ENCODE data around the gene GNS.

The GNS gene

GRCh38 chr12:64730588-64730969 is 28.6 kb downstream of the GNS start:
- Histone ChIP-seq H3K9ac (ENCODE audit: low read length) (no peak overlapping the region), H3K36me3 (ENCODE audit: insufficient read depth, low read length) (peaks cover 33% of the 10 kb centered on the region), H3K4me1 (ENCODE audit: insufficient read depth, low read length) (peaks cover 5% of the 10 kb centered on the region), H3K27me3 (ENCODE audit: control insufficient read depth in 1 of 2, insufficient read depth in 2 of 2, low read length in 2 of 2) (no peaks in the 10 kb centered on the region), H3K4me3 (ENCODE audit: low read depth in 1 of 2, low read length in 2 of 2) (no peak overlapping the region), H3K27ac (ENCODE audit: low read depth, low read length) (no peak overlapping the region), H3K9me3 (ENCODE audit: low read length) (no peaks in the 10 kb centered on the region)

GRCh38 chr12:64729909-64730587 is 29.2 kb downstream of the GNS start:
- Histone ChIP-seq H3K9me3 (ENCODE audit: low read length) (no peaks in the 10 kb centered on the region), H3K27ac (ENCODE audit: low read depth, low read length) (no peak overlapping the region), H3K36me3 (ENCODE audit: insufficient read depth, low read length) (peaks cover 29% of the 10 kb centered on the region), H3K9ac (ENCODE audit: low read length) (no peak overlapping the region), H3K4me3 (ENCODE audit: low read depth in 1 of 2, low read length in 2 of 2) (no peak overlapping the region), H3K27me3 (ENCODE audit: control insufficient read depth in 1 of 2, insufficient read depth in 2 of 2, low read length in 2 of 2) (no peaks in the 10 kb centered on the region), H3K4me1 (ENCODE audit: insufficient read depth, low read length) (peaks cover 5% of the 10 kb centered on the region)

- Histone ChIP-seq H3K36me3 (ENCODE audit: insufficient read depth, low read length) (peaks cover 44% of the 10 kb centered on the region), H3K9me3 (ENCODE audit: low read length) (no peaks in the 10 kb centered on the region), H3K9ac (ENCODE audit: low read length) (no peak overlapping the region), H3K27me3 (ENCODE audit: control insufficient read depth in 1 of 2, insufficient read depth in 2 of 2, low read length in 2 of 2) (no peaks in the 10 kb centered on the region), H3K27ac (ENCODE audit: low read depth, low read length) (no peak overlapping the region), H3K4me1 (ENCODE audit: insufficient read depth, low read length) (peaks cover 3% of the 10 kb centered on the region), H3K4me3 (ENCODE audit: low read depth in 1 of 2, low read length in 2 of 2) (no peak overlapping the region)
These were observed 34.9 kb downstream of the GNS start for GRCh38 chr12:64724201-64724745.

GRCh38 chr12:64723630-64724029 is 35.6 kb downstream of the GNS start:
- no peaks in the 10 kb centered on the region for H3K4me1 ChIP-seq (ENCODE audit: insufficient read depth, low read length)
- H3K9ac ChIP-seq (ENCODE audit: low read length), result no peak overlapping the region
- no peaks in the 10 kb centered on the region for H3K27me3 ChIP-seq (ENCODE audit: control insufficient read depth in 1 of 2, insufficient read depth in 2 of 2, low read length in 2 of 2)
- no peak overlapping the region for H3K4me3 ChIP-seq (ENCODE audit: low read depth in 1 of 2, low read length in 2 of 2)
- peaks cover 44% of the 10 kb centered on the region for H3K36me3 ChIP-seq (ENCODE audit: insufficient read depth, low read length)
- no peaks in the 10 kb centered on the region for H3K9me3 ChIP-seq (ENCODE audit: low read length)
- no peak overlapping the region for H3K27ac ChIP-seq (ENCODE audit: low read depth, low read length)

- Histone ChIP-seq H3K27me3 (ENCODE audit: control insufficient read depth in 1 of 2, insufficient read depth in 2 of 2, low read length in 2 of 2) (no peaks in the 10 kb centered on the region), H3K4me1 (ENCODE audit: insufficient read depth, low read length) (no peaks in the 10 kb centered on the region), H3K9ac (ENCODE audit: low read length) (no peak overlapping the region), H3K4me3 (ENCODE audit: low read depth in 1 of 2, low read length in 2 of 2) (no peak overlapping the region), H3K9me3 (ENCODE audit: low read length) (no peaks in the 10 kb centered on the region), H3K36me3 (ENCODE audit: insufficient read depth, low read length) (peaks cover 37% of the 10 kb centered on the region), H3K27ac (ENCODE audit: low read depth, low read length) (no peak overlapping the region)
These were observed 36.4 kb downstream of the GNS start for GRCh38 chr12:64722835-64723234.

GRCh38 chr12:64720884-64721283 is 38.3 kb downstream of the GNS start:
- Histone ChIP-seq H3K36me3 (ENCODE audit: insufficient read depth, low read length) (peaks cover 37% of the 10 kb centered on the region), H3K27me3 (ENCODE audit: control insufficient read depth in 1 of 2, insufficient read depth in 2 of 2, low read length in 2 of 2) (no peaks in the 10 kb centered on the region), H3K9ac (ENCODE audit: low read length) (no peak overlapping the region), H3K9me3 (ENCODE audit: low read length) (no peaks in the 10 kb centered on the region), H3K4me1 (ENCODE audit: insufficient read depth, low read length) (no peaks in the 10 kb centered on the region), H3K4me3 (ENCODE audit: low read depth in 1 of 2, low read length in 2 of 2) (no peak overlapping the region), H3K27ac (ENCODE audit: low read depth, low read length) (no peak overlapping the region)

GRCh38 chr12:64718649-64719048 is 40.6 kb downstream of the GNS start:
- H3K36me3 ChIP-seq (ENCODE audit: insufficient read depth, low read length), result peaks cover 33% of the 10 kb centered on the region
- H3K9ac ChIP-seq (ENCODE audit: low read length), result no peak overlapping the region
- no peaks in the 10 kb centered on the region for H3K4me1 ChIP-seq (ENCODE audit: insufficient read depth, low read length)
- no peak overlapping the region for H3K27ac ChIP-seq (ENCODE audit: low read depth, low read length)
- H3K9me3 ChIP-seq (ENCODE audit: low read length), result no peaks in the 10 kb centered on the region
- H3K27me3 ChIP-seq (ENCODE audit: control insufficient read depth in 1 of 2, insufficient read depth in 2 of 2, low read length in 2 of 2), result no peaks in the 10 kb centered on the region
- no peak overlapping the region for H3K4me3 ChIP-seq (ENCODE audit: low read depth in 1 of 2, low read length in 2 of 2)

GRCh38 chr12:64716839-64717455 is 42.3 kb downstream of the GNS start:
- H3K27me3 ChIP-seq (ENCODE audit: control insufficient read depth in 1 of 2, insufficient read depth in 2 of 2, low read length in 2 of 2), result no peaks in the 10 kb centered on the region
- no peak overlapping the region for H3K4me3 ChIP-seq (ENCODE audit: low read depth in 1 of 2, low read length in 2 of 2)
- H3K27ac ChIP-seq (ENCODE audit: low read depth, low read length), result no peak overlapping the region
- H3K4me1 ChIP-seq (ENCODE audit: insufficient read depth, low read length), result peaks cover 3% of the 10 kb centered on the region
- no peaks in the 10 kb centered on the region for H3K9me3 ChIP-seq (ENCODE audit: low read length)
- no peak overlapping the region for H3K9ac ChIP-seq (ENCODE audit: low read length)
- H3K36me3 ChIP-seq (ENCODE audit: insufficient read depth, low read length), result peaks cover 20% of the 10 kb centered on the region

GRCh38 chr12:64716371-64716770 is 42.8 kb downstream of the GNS start:
- Histone ChIP-seq H3K27me3 (ENCODE audit: control insufficient read depth in 1 of 2, insufficient read depth in 2 of 2, low read length in 2 of 2) (no peaks in the 10 kb centered on the region), H3K4me1 (ENCODE audit: insufficient read depth, low read length) (peaks cover 3% of the 10 kb centered on the region), H3K27ac (ENCODE audit: low read depth, low read length) (no peak overlapping the region), H3K9me3 (ENCODE audit: low read length) (no peaks in the 10 kb centered on the region), H3K36me3 (ENCODE audit: insufficient read depth, low read length) (peaks cover 14% of the 10 kb centered on the region), H3K9ac (ENCODE audit: low read length) (no peak overlapping the region), H3K4me3 (ENCODE audit: low read depth in 1 of 2, low read length in 2 of 2) (no peak overlapping the region)

GRCh38 chr12:64714551-64714968 is 44.6 kb downstream of the GNS start:
- Histone ChIP-seq H3K4me1 (ENCODE audit: insufficient read depth, low read length) (peaks cover 3% of the 10 kb centered on the region), H3K4me3 (ENCODE audit: low read depth in 1 of 2, low read length in 2 of 2) (no peak overlapping the region), H3K9me3 (ENCODE audit: low read length) (no peaks in the 10 kb centered on the region), H3K9ac (ENCODE audit: low read length) (no peak overlapping the region), H3K36me3 (ENCODE audit: insufficient read depth, low read length) (peaks cover 3% of the 10 kb centered on the region), H3K27ac (ENCODE audit: low read depth, low read length) (no peak overlapping the region), H3K27me3 (ENCODE audit: control insufficient read depth in 1 of 2, insufficient read depth in 2 of 2, low read length in 2 of 2) (no peaks in the 10 kb centered on the region)

GRCh38 chr12:64713376-64713775 is 45.8 kb downstream of the GNS start:
- H3K36me3 ChIP-seq (ENCODE audit: insufficient read depth, low read length), result no peaks in the 10 kb centered on the region

GRCh38 chr12:64709429-64709828 is 49.8 kb downstream of the GNS start:
- no peaks in the 10 kb centered on the region for H3K27me3 ChIP-seq (ENCODE audit: control insufficient read depth in 1 of 2, insufficient read depth in 2 of 2, low read length in 2 of 2)
- H3K9ac ChIP-seq (ENCODE audit: low read length), result no peak overlapping the region
- H3K9me3 ChIP-seq (ENCODE audit: low read length), result no peaks in the 10 kb centered on the region
- no peak overlapping the region for H3K4me3 ChIP-seq (ENCODE audit: low read depth in 1 of 2, low read length in 2 of 2)
- peaks cover 3% of the 10 kb centered on the region for H3K4me1 ChIP-seq (ENCODE audit: insufficient read depth, low read length)
- no peaks in the 10 kb centered on the region for H3K36me3 ChIP-seq (ENCODE audit: insufficient read depth, low read length)
- H3K27ac ChIP-seq (ENCODE audit: low read depth, low read length), result no peak overlapping the region

More at GRCh38 chr12:64713376-64713775, 45.8 kb downstream of the GNS start:
- Histone ChIP-seq H3K9ac (ENCODE audit: low read length) (no peak overlapping the region), H3K9me3 (ENCODE audit: low read length) (no peaks in the 10 kb centered on the region), H3K4me1 (ENCODE audit: insufficient read depth, low read length) (peaks cover 3% of the 10 kb centered on the region), H3K4me3 (ENCODE audit: low read depth in 1 of 2, low read length in 2 of 2) (no peak overlapping the region), H3K27me3 (ENCODE audit: control insufficient read depth in 1 of 2, insufficient read depth in 2 of 2, low read length in 2 of 2) (no peaks in the 10 kb centered on the region), H3K27ac (ENCODE audit: low read depth, low read length) (no peak overlapping the region)
